ENCODE results near the gene RAB15. TPM values are rescaled to one million over a fixed set of nuclear protein-coding genes. Genes with fewer than 3 reads are reported as not detected.

The RAB15 gene
- total RNA-seq, 4 donors from 2014 or later, result 11.6 to 50.9 (median 19.4) TPM

- Histone ChIP-seq H3K36me3 (no peaks in the 10 kb centered on the region), H3K4me1 (no peaks in the 10 kb centered on the region), H3K27ac (no peak overlapping the region), H3K9me3 (no peaks in the 10 kb centered on the region), H3K27me3 (no peaks in the 10 kb centered on the region), H3K4me3 (no peak overlapping the region)
- no peak for DNase-seq
- in situ Hi-C loops (cut with MboI; ENCODE audit: low pct_ligation_motif_present in 1 of 4, low pct_unique_long_range_greater_than_20kb in 1 of 4, low sequenced_read_pairs in 3 of 4) (no loop called here), intact Hi-C loops (cut with DNase I; ENCODE audit: low total_unique reads) (no loop called here)
- 74 to 75% methylated on average over 4 to 7 of the region's 7 CpGs for WGBS, 2 donors (ENCODE audit: low coverage in 1 of 2)
- TF ChIP-seq POLR2AphosphoS5 (IDR thresholded peaks at IDR 0.05) (no peak), CTCF (IDR thresholded peaks at IDR 0.05) (no peak), POLR2A (IDR thresholded peaks at IDR 0.05) (no peak), EP300 (IDR thresholded peaks at IDR 0.05; ENCODE audit: low read depth) (no peak)
Measured at GRCh38 chr14:64952598-64953309, 19.4 kb downstream of the RAB15 start.

GRCh38 chr14:64951724-64952123 lies 20.4 kb downstream of the RAB15 start:
- Histone ChIP-seq H3K27ac (no peak overlapping the region), H3K27me3 (no peaks in the 10 kb centered on the region), H3K4me3 (no peak overlapping the region), H3K4me1 (no peaks in the 10 kb centered on the region), H3K9me3 (no peaks in the 10 kb centered on the region), H3K36me3 (no peaks in the 10 kb centered on the region)
- in situ Hi-C loops (cut with MboI; ENCODE audit: low pct_ligation_motif_present in 1 of 4, low pct_unique_long_range_greater_than_20kb in 1 of 4, low sequenced_read_pairs in 3 of 4), result no loop called here
- DNase-seq, result no peak
- intact Hi-C loops (cut with DNase I; ENCODE audit: low total_unique reads), result no loop called here
- TF ChIP-seq EP300 (IDR thresholded peaks at IDR 0.05; ENCODE audit: low read depth) (no peak), POLR2A (IDR thresholded peaks at IDR 0.05) (no peak), CTCF (IDR thresholded peaks at IDR 0.05) (no peak), POLR2AphosphoS5 (IDR thresholded peaks at IDR 0.05) (no peak)

- TF ChIP-seq POLR2AphosphoS5 (IDR thresholded peaks at IDR 0.05) (no peak), POLR2A (IDR thresholded peaks at IDR 0.05) (no peak), EP300 (IDR thresholded peaks at IDR 0.05; ENCODE audit: low read depth) (no peak), CTCF (IDR thresholded peaks at IDR 0.05) (no peak)
- Histone ChIP-seq H3K27me3 (no peaks in the 10 kb centered on the region), H3K4me1 (no peaks in the 10 kb centered on the region), H3K9me3 (no peaks in the 10 kb centered on the region), H3K36me3 (no peaks in the 10 kb centered on the region), H3K4me3 (no peak overlapping the region), H3K27ac (no peak overlapping the region)
- DNase-seq, result no peak
- WGBS, 2 donors (ENCODE audit: low coverage in 1 of 2), result 92% methylated on average over 8 of the region's 8 CpGs; no CpG with 5 or more reads in 1 of the 2 donors
- intact Hi-C loops (cut with DNase I; ENCODE audit: low total_unique reads) (no loop called here), in situ Hi-C loops (cut with MboI; ENCODE audit: low pct_ligation_motif_present in 1 of 4, low pct_unique_long_range_greater_than_20kb in 1 of 4, low sequenced_read_pairs in 3 of 4) (no loop called here)
Measured at GRCh38 chr14:64951291-64951690, 20.8 kb downstream of the RAB15 start.

GRCh38 chr14:64950889-64951288 lies 21.2 kb downstream of the RAB15 start:
- no peaks in the 10 kb centered on the region for H3K27me3 ChIP-seq
- DNase-seq, result no peak
- TF ChIP-seq EP300 (IDR thresholded peaks at IDR 0.05; ENCODE audit: low read depth), result no peak
- TF ChIP-seq POLR2A (IDR thresholded peaks at IDR 0.05), result no peak
- TF ChIP-seq POLR2AphosphoS5 (IDR thresholded peaks at IDR 0.05), result no peak
- no peak for TF ChIP-seq CTCF (IDR thresholded peaks at IDR 0.05)
- H3K36me3 ChIP-seq, result no peaks in the 10 kb centered on the region
- in situ Hi-C loops (cut with MboI; ENCODE audit: low pct_ligation_motif_present in 1 of 4, low pct_unique_long_range_greater_than_20kb in 1 of 4, low sequenced_read_pairs in 3 of 4) (no loop called here), intact Hi-C loops (cut with DNase I; ENCODE audit: low total_unique reads) (no loop called here)
- H3K9me3 ChIP-seq, result no peaks in the 10 kb centered on the region
- no peak overlapping the region for H3K4me3 ChIP-seq
- H3K27ac ChIP-seq, result no peak overlapping the region
- H3K4me1 ChIP-seq, result no peaks in the 10 kb centered on the region
- WGBS, 2 donors (ENCODE audit: low coverage in 1 of 2), result 93% methylated on average over 8 of the region's 8 CpGs; no CpG with 5 or more reads in 1 of the 2 donors

All from transverse colon (tissue), 4 donors.